H1 (cell line): ENCODE data around the gene EFHC1. TPM values are rescaled to one million over a fixed set of nuclear protein-coding genes. Genes with fewer than 3 reads are reported as not detected.

Experiments
- CTCF ChIA-PET: fragments of 300-600 bp; sonication (Branson Sonifier 250); formaldehyde crosslinking; loops from one replicate; lab custom pipeline; 2021; ENCODE audit not compliant: partially characterized antibody; lab: Charles Lee
- POLR2A ChIA-PET: fragments of 300-600 bp; sonication (Branson Sonifier 250); formaldehyde crosslinking; loops from one replicate; lab custom pipeline; 2021; ENCODE audit warnings: inconsistent platforms; ENCODE audit not compliant: partially characterized antibody; lab: Charles Lee
- DNase-seq, 2 experiments: peaks; one replicate each; pipeline versions ENCODE4 v3.0.0 to v3.0.0-alpha.2; 2010 to 2022; ENCODE audit warnings: low spot score in 2 of 2, low read depth in 1 of 2, mixed read lengths in 1 of 2
- FAIRE-seq: peaks from 2 replicates; lab custom pipeline; 2011; peaks lifted over from hg19 to GRCh38; lab: Jason Lieb, UNC
- H2AFZ ChIP-seq: 2 replicates; pipeline ENCODE4 v1.8.1; 2012; ENCODE audit warnings: low read length, inconsistent platforms
- H2AK5ac ChIP-seq: 2 replicates; pipeline ENCODE4 v1.6.1; 2013; ENCODE audit warnings: low read depth, low read length
- H2BK120ac ChIP-seq: replicated peaks from 2 replicates; pipeline ENCODE3; 2013; ENCODE audit warnings: low read depth, low read length, inconsistent platforms
- H2BK12ac ChIP-seq: 2 replicates; pipeline ENCODE4 v1.6.1; 2013; ENCODE audit warnings: low read depth, low read length
- H2BK15ac ChIP-seq: 2 replicates; pipeline ENCODE4 v1.6.1; 2013; ENCODE audit warnings: low read length
- H2BK20ac ChIP-seq: 2 replicates; pipeline ENCODE4 v1.6.1; 2013; ENCODE audit warnings: low read length
- H2BK5ac ChIP-seq: 2 replicates; pipeline ENCODE4 v1.6.1; 2013; ENCODE audit warnings: low read depth, low read length
- H3K14ac ChIP-seq: 2 replicates; pipeline ENCODE4 v1.6.1; 2013; ENCODE audit warnings: inconsistent platforms; ENCODE audit not compliant: insufficient read length
- H3K18ac ChIP-seq: 2 replicates; pipeline ENCODE4 v1.6.1; 2013; ENCODE audit warnings: low read length; ENCODE audit errors: extremely low read depth
- H3K23ac ChIP-seq: 2 replicates; pipeline ENCODE4 v1.6.1; 2013; ENCODE audit warnings: inconsistent platforms; ENCODE audit not compliant: insufficient read length
- H3K23me2 ChIP-seq: 2 replicates; pipeline ENCODE4 v1.6.1; 2013; ENCODE audit warnings: low read depth, low read length
- H3K27ac ChIP-seq: 2 replicates; pipeline ENCODE4 v1.6.1; 2011; ENCODE audit warnings: low read depth, low read length, inconsistent platforms
- H3K27me3 ChIP-seq, 4 experiments: replicated peaks in 1 of 4; 1 replicate in 1 of 4; 2 replicates in 3 of 4; pipeline versions ENCODE4 v1.6.1 to v1.8.1; 2011 to 2013; ENCODE audit warnings: low read length in 3 of 4, mild to moderate bottlenecking in 3 of 4, inconsistent platforms in 2 of 4, mixed read lengths in 2 of 4, moderate library complexity in 1 of 4; ENCODE audit not compliant: control insufficient read depth in 3 of 4, insufficient read depth in 3 of 4; ENCODE audit errors: extremely low read depth in 1 of 4
- H3K36me3 ChIP-seq, 4 experiments: 2 replicates each; pipeline versions ENCODE4 v1.6.1 to v1.8.1; 2011 to 2013; ENCODE audit warnings: mild to moderate bottlenecking in 4 of 4, low read length in 3 of 4, moderate library complexity in 2 of 4, control low read depth in 1 of 4, inconsistent platforms in 1 of 4; ENCODE audit not compliant: insufficient read depth in 4 of 4, control insufficient read depth in 2 of 4
- H3K4ac ChIP-seq: replicated peaks from 2 replicates; pipeline ENCODE3; 2013; ENCODE audit warnings: low read length, low read depth, mixed read lengths, inconsistent platforms; ENCODE audit not compliant: insufficient read length
- H3K4me1 ChIP-seq, 4 experiments: replicated peaks in 1 of 4; 1 replicate in 1 of 4; 2 replicates in 3 of 4; pipeline versions ENCODE4 v1.6.1 to v1.8.1; 2011 to 2013; ENCODE audit warnings: low read length in 3 of 4, inconsistent platforms in 2 of 4, mixed read lengths in 1 of 4; ENCODE audit not compliant: insufficient read depth in 4 of 4, control insufficient read depth in 3 of 4
- H3K4me2 ChIP-seq, 2 experiments: 2 replicates each; pipeline versions ENCODE4 v1.6.1 to v1.8.1; 2011 to 2013; ENCODE audit warnings: low read depth in 2 of 2, low read length in 2 of 2, control low read depth in 1 of 2, inconsistent platforms in 1 of 2, mild to moderate bottlenecking in 1 of 2; ENCODE audit not compliant: insufficient read depth in 1 of 2
- H3K4me3 ChIP-seq, 4 experiments: fragments of 200-600, 300-600 bp in 1 of 4; sonication (generic), shearing (Covaris generic), sonication (Bioruptor Twin) in 1 of 4; 2 replicates each; pipeline versions ENCODE4 v1.5.1 to v1.8.1; 2011 to 2016; ENCODE audit warnings: low read length in 4 of 4, low read depth in 3 of 4, control low read depth in 2 of 4, inconsistent platforms in 2 of 4, mild to moderate bottlenecking in 2 of 4, mixed read lengths in 1 of 4, moderate library complexity in 1 of 4; ENCODE audit not compliant: insufficient read depth in 2 of 4; ENCODE audit errors: extremely low read depth in 1 of 4
- H3K56ac ChIP-seq: replicated peaks from 2 replicates; pipeline ENCODE3; 2013; ENCODE audit warnings: low read depth, mild to moderate bottlenecking, mixed read lengths, low read length, inconsistent platforms; ENCODE audit not compliant: insufficient read length
- H3K79me1 ChIP-seq: 2 replicates; pipeline ENCODE4 v1.6.1; 2013; ENCODE audit warnings: low read depth, low read length, control low read depth
- H3K79me2 ChIP-seq, 2 experiments: 2 replicates each; pipeline versions ENCODE4 v1.6.1 to v1.8.1; 2012 to 2013; ENCODE audit warnings: low read length in 2 of 2, mild to moderate bottlenecking in 2 of 2, inconsistent platforms in 1 of 2; ENCODE audit not compliant: insufficient read depth in 2 of 2, control insufficient read depth in 1 of 2
- H3K9ac ChIP-seq, 4 experiments: replicated peaks in 1 of 4; 1 replicate in 1 of 4; 2 replicates in 3 of 4; pipeline versions ENCODE4 v1.6.1 to v1.8.1; 2011 to 2013; ENCODE audit warnings: low read depth in 3 of 4, low read length in 3 of 4, control low read depth in 2 of 4, mild to moderate bottlenecking in 2 of 4, moderate library complexity in 2 of 4, inconsistent platforms in 1 of 4; ENCODE audit errors: extremely low read depth in 1 of 4
- H3K9me3 ChIP-seq, 2 experiments: 2 replicates each; pipeline versions ENCODE4 v1.6.1 to v1.8.1; 2012 to 2013; ENCODE audit warnings: mild to moderate bottlenecking in 2 of 2, moderate library complexity in 2 of 2, control low read depth in 1 of 2, inconsistent platforms in 1 of 2, low read depth in 1 of 2, low read length in 1 of 2, mixed read lengths in 1 of 2; ENCODE audit not compliant: insufficient read depth in 2 of 2
- H4K20me1 ChIP-seq, 2 experiments: replicated peaks in 1 of 2; 2 replicates each; pipeline versions ENCODE3 to v1.8.1; 2011 to 2013; ENCODE audit warnings: inconsistent platforms in 2 of 2, low read length in 2 of 2, mild to moderate bottlenecking in 1 of 2; ENCODE audit not compliant: insufficient read depth in 2 of 2, control insufficient read depth in 1 of 2
- H4K5ac ChIP-seq: 2 replicates; pipeline ENCODE4 v1.6.1; 2013; ENCODE audit warnings: low read length, low read depth, mixed read lengths, inconsistent platforms; ENCODE audit not compliant: insufficient read length
- H4K8ac ChIP-seq: 2 replicates; pipeline ENCODE4 v1.8.0; 2013; ENCODE audit warnings: mild to moderate bottlenecking, moderate library complexity, low read length, inconsistent platforms; ENCODE audit not compliant: insufficient read depth; ENCODE audit errors: extremely low read depth
- H4K91ac ChIP-seq: replicated peaks from 2 replicates; pipeline ENCODE3; 2013; ENCODE audit warnings: low read length, mixed read lengths, inconsistent platforms; ENCODE audit not compliant: insufficient read length
- CHD2 ChIP-seq: IDR thresholded peaks from 2 replicates; pipeline ENCODE4 v1.6.1; 2012; ENCODE audit warnings: low read length, improper control_type of control experiment
- KDM5A ChIP-seq: fragments of 200-600 bp; IDR thresholded peaks from 2 replicates; pipeline ENCODE4 v1.7.1; 2012; ENCODE audit warnings: mild to moderate bottlenecking, low read length, inconsistent platforms, mixed read lengths
- MAFK ChIP-seq: IDR thresholded peaks from 2 replicates; pipeline ENCODE4 v1.6.1; 2012; ENCODE audit warnings: low read depth, mild to moderate bottlenecking, improper control_type of control experiment, low read length
- NANOG ChIP-seq: IDR thresholded peaks from 2 replicates; pipeline ENCODE4 v1.6.1; 2011; ENCODE audit warnings: low read length, low read depth, mild to moderate bottlenecking, inconsistent platforms; ENCODE audit not compliant: insufficient read depth, poor library complexity, severe bottlenecking
- RXRA ChIP-seq: IDR thresholded peaks from 2 replicates; pipeline ENCODE4 v1.6.1; 2011; ENCODE audit warnings: low read depth, mild to moderate bottlenecking, low read length, moderate library complexity; ENCODE audit not compliant: insufficient read depth
- SIN3A ChIP-seq, 2 experiments: IDR thresholded peaks in 1 of 2; conservative IDR thresholded peaks in 1 of 2; 2 replicates each; pipeline ENCODE4 v1.6.1; 2011 to 2012; ENCODE audit warnings: low read length in 2 of 2, improper control_type of control experiment in 1 of 2, low read depth in 1 of 2, mild to moderate bottlenecking in 1 of 2
- SIRT6 ChIP-seq: IDR thresholded peaks from one replicate; pipeline ENCODE4 v1.7.1; 2012; ENCODE audit warnings: low read length, inconsistent platforms
- ZNF274 ChIP-seq: IDR thresholded peaks from 2 replicates; pipeline ENCODE4 v1.7.0; 2012; ENCODE audit warnings: low read length, borderline replicate concordance; ENCODE audit errors: extremely low read depth
- WGBS, 2 experiments: shearing (Covaris generic) in 1 of 2; methylation state at CpG; one replicate each; pipeline versions ENCODE4 v1.1.6 to v1.1.7; 2013 to 2015; ENCODE audit warnings: low lambda C conversion rate in 2 of 2, mixed read lengths in 2 of 2, inconsistent platforms in 1 of 2, low coverage in 1 of 2, missing lambda C conversion rate in 1 of 2; ENCODE audit not compliant: insufficient replicate concordance in 2 of 2, insufficient coverage in 1 of 2, insufficient read length in 1 of 2; ENCODE audit errors: extremely low coverage in 1 of 2, missing lambda C conversion rate in 1 of 2; 5-methylcytosine and 5-hydroxymethylcytosine counted together
- polyA plus RNA-seq, 7 experiments: library from polyadenylated mRNA; depleted of rRNA in 3 of 7; stranded (reverse) in 5 of 7; unstranded in 2 of 7; fragments of >200 nt in 5 of 7; fragments of 200-250 nt in 2 of 7; gene quantifications; 1 replicate in 5 of 7; 2 replicates in 1 of 7; 4 replicates in 1 of 7; pipeline versions ENCODE4 v1.2.1 to v1.2.3, GENCODE V29; 2011 to 2013; ENCODE audit warnings: missing spikeins in 2 of 7, mixed read lengths in 2 of 7
- total RNA-seq: library from RNA; stranded (reverse); fragmentation: NEBNext Ultra II Directional; extraction: Animal tissue kit (Norgen Biotek cat#: 25700); gene quantifications from 2 replicates; pipeline ENCODE4 v1.2.1, GENCODE V29; 2021

Gene EFHC1
- total and polyA plus RNA-seq, 2 of the 8 experiments (the other 6 are each of a cell fraction or from before 2014, with no cell fraction given), result 10.5 to 16.4 TPM

GRCh38 chr6:52373151-52373690 is 46.9 kb upstream of the EFHC1 start:
- no peaks in the 10 kb centered on the region for H3K79me2 ChIP-seq
- 75% methylated on average over 5 of the region's 5 CpGs; no CpG with 5 or more reads in 1 of the 2 experiments for WGBS, 2 experiments
- no peak overlapping the region for H2BK120ac ChIP-seq
- FAIRE-seq (no peak), DNase-seq (no peak)
- no peaks in the 10 kb centered on the region for H3K27me3 ChIP-seq
- ChIA-PET POLR2A (no interaction called here), CTCF (interaction anchor here (0.5 to 2.6 kb wide), 6 partner anchors 11 to 278 kb away, joined by 3 to 7 read pairs (median 4); partner anchors contain the start of gene PAQR8)
- H3K4ac ChIP-seq, result no peak overlapping the region
- no peak overlapping the region for H3K23ac ChIP-seq
- no peak overlapping the region for H3K4me2 ChIP-seq
- H4K91ac ChIP-seq, result no peak overlapping the region
- H3K27ac ChIP-seq, result no peak overlapping the region
- H3K56ac ChIP-seq, result no peak overlapping the region
- H3K18ac ChIP-seq, result no peak overlapping the region
- H3K79me1 ChIP-seq, result no peaks in the 10 kb centered on the region; the same call in 1 of the 2 replicates
- H2BK12ac ChIP-seq, result no peak overlapping the region
- TF ChIP-seq NANOG (no peak), SIRT6 (no peak), ZNF274 (no peak), CHD2 (no peak), MAFK (no peak), SIN3A (conservative IDR thresholded peaks at IDR 0.05 in 1 of 2, IDR thresholded peaks at IDR 0.05 in 1 of 2; ENCODE audit: low read depth in 1 of 2, low read length in 2 of 2) (no peak), KDM5A (no peak), RXRA (no peak)
- H3K9ac ChIP-seq, result no peak overlapping the region
- no peaks in the 10 kb centered on the region for H3K36me3 ChIP-seq
- H3K14ac ChIP-seq, result no peak overlapping the region
- no peak overlapping the region for H2BK5ac ChIP-seq
- peaks cover 0 to 2% (median 0%) of the 10 kb centered on the region in 4 experiments; a peak in 1 of 7 replicates for H3K4me1 ChIP-seq
- no peaks in the 10 kb centered on the region for H3K23me2 ChIP-seq
- no peak overlapping the region for H2BK15ac ChIP-seq
- H3K9me3 ChIP-seq, result no peaks in the 10 kb centered on the region
- H2AK5ac ChIP-seq, result no peak overlapping the region
- no peaks in the 10 kb centered on the region for H4K20me1 ChIP-seq
- no peak overlapping the region for H2AFZ ChIP-seq
- H2BK20ac ChIP-seq, result no peak overlapping the region
- H4K5ac ChIP-seq, result no peak overlapping the region
- H3K4me3 ChIP-seq, result no peak overlapping the region
- H4K8ac ChIP-seq, result no peak overlapping the region
